Measurements from ENCODE around the gene KLK15.

GRCh38 chr19:50835103-50835784 is 1.9 kb upstream of the KLK15 start:
- TF ChIP-seq CTCF (IDR thresholded peaks at IDR 0.05; ENCODE audit: insufficient read depth, low read depth, low read length): no peak
- TF ChIP-seq EZH2 (IDR thresholded peaks at IDR 0.05; ENCODE audit: insufficient read depth, low read length): no peak

Data from astrocyte (in vitro differentiated cells and primary cell).